ENCODE results near the gene KIAA1210.
A peak's percentile ranks its signal among the peaks of the same experiment; 100 is the strongest.

Gene KIAA1210

DNA sequence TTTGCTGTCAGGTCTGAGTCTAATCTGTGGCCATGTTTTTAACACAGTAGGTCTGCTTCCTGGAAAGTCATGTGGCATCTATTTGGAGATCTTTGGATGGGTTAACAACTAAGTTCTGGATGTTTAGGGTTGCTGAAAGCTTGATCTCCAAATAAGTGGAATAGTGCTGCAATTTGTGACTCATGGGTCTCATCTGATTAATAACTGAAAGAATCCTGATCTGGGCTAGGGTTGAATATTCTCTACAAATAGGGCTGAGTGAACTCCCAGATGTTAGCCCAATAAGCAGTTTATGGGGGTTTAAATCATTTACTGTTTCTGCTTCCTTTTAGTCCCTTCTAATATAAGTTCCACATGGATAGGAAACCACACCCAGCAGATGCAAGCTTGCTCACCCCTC is 31.7 kb downstream of the KIAA1210 start:
- no peak overlapping the region for H3K27ac ChIP-seq (ENCODE audit: poor library complexity, severe bottlenecking)
- DNase-seq (ENCODE audit: low spot score), result no peak

DNA sequence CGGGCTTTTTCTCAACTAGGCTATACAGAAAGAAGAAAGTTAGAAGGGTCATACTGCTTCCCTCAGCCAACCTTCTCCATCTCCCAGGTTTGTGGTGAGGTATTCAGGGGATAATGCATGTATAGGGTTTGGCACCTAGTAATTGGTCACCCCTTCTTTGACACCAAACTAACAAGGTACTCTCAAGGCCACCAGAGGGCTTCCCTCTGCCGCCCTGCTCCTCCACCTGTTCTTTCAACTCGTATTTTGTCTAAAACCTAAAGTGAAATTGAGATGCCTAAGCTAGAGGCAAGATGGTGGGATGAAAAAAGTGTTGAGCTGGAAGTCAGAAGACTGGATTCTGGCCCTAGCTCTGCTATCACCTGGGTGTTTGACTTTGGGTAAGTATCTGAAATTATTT is 32.8 kb downstream of the KIAA1210 start:
- DNase-seq (ENCODE audit: low spot score) (no peak), ATAC-seq (ENCODE audit: low read depth) (no peak)
- Histone ChIP-seq H3K27me3 (ENCODE audit: insufficient read depth, poor library complexity, severe bottlenecking) (no peaks in the 10 kb centered on the region), H3K9me3 (ENCODE audit: severe bottlenecking) (no peaks in the 10 kb centered on the region), H3K36me3 (ENCODE audit: low read depth) (no peaks in the 10 kb centered on the region), H3K4me3 (ENCODE audit: severe bottlenecking) (no peak overlapping the region), H3K4me1 (ENCODE audit: insufficient read depth, poor library complexity, severe bottlenecking) (no peaks in the 10 kb centered on the region), H3K27ac (ENCODE audit: poor library complexity, severe bottlenecking) (no peak overlapping the region)
- TF ChIP-seq, protein P1, sequence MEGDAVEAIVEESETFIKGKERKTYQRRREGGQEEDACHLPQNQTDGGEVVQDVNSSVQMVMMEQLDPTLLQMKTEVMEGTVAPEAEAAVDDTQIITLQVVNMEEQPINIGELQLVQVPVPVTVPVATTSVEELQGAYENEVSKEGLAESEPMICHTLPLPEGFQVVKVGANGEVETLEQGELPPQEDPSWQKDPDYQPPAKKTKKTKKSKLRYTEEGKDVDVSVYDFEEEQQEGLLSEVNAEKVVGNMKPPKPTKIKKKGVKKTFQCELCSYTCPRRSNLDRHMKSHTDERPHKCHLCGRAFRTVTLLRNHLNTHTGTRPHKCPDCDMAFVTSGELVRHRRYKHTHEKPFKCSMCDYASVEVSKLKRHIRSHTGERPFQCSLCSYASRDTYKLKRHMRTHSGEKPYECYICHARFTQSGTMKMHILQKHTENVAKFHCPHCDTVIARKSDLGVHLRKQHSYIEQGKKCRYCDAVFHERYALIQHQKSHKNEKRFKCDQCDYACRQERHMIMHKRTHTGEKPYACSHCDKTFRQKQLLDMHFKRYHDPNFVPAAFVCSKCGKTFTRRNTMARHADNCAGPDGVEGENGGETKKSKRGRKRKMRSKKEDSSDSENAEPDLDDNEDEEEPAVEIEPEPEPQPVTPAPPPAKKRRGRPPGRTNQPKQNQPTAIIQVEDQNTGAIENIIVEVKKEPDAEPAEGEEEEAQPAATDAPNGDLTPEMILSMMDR (IDR thresholded peaks at IDR 0.05; ENCODE audit: poor library complexity, severe bottlenecking), result no peak

More for the DNA sequence above, 31.7 kb downstream of the KIAA1210 start:
- H3K36me3 ChIP-seq (ENCODE audit: low read depth), result no peaks in the 10 kb centered on the region
- TF ChIP-seq, protein P1 (IDR thresholded peaks at IDR 0.05; ENCODE audit: poor library complexity, severe bottlenecking), result no peak
- H3K4me3 ChIP-seq (ENCODE audit: severe bottlenecking), result no peak overlapping the region
- no peaks in the 10 kb centered on the region for H3K27me3 ChIP-seq (ENCODE audit: insufficient read depth, poor library complexity, severe bottlenecking)
- no peaks in the 10 kb centered on the region for H3K4me1 ChIP-seq (ENCODE audit: insufficient read depth, poor library complexity, severe bottlenecking)
- no peak for ATAC-seq (ENCODE audit: low read depth)
- no peaks in the 10 kb centered on the region for H3K9me3 ChIP-seq (ENCODE audit: severe bottlenecking)

DNA sequence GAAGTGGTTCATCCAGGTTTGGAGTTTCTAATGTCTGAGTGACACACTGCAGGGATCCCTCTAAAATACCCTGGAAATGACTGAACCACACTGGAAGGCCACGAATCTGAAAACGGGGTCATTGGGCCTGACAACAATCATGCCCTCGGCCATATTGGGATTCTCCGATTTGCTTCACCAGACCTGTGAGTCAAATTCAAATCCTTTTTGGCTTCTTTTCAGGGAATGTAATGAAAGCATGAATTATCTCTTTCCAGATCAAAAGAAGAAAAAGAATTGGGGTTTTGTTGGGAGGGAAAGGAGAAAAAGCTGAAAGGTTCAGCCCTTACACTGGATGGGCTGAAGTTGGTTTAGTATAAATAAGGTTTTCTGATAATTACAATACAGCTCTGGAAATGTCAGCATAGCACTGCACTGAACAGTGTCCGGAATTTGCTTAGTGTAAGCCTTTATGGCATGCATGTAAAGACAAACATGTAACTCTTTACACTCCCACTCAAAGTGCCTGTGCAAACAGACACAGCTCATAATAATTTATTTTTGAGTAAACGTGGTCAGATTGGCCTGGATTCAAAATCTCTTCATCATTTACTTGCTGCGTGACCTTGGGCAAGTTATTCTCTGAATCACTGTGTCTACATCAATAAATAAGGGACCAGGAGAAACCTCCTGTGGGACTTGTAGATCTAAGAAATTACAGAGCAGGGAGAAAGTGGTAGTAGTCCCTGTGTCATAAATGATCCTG is 33.4 kb downstream of the KIAA1210 start:
- no peaks in the 10 kb centered on the region for H3K9me3 ChIP-seq (ENCODE audit: severe bottlenecking)
- H3K4me1 ChIP-seq (ENCODE audit: insufficient read depth, poor library complexity, severe bottlenecking), result no peaks in the 10 kb centered on the region
- DNase-seq (ENCODE audit: low spot score) (no peak), ATAC-seq (ENCODE audit: low read depth) (peak; percentile 68)
- H3K27me3 ChIP-seq (ENCODE audit: insufficient read depth, poor library complexity, severe bottlenecking), result no peaks in the 10 kb centered on the region
- no peak overlapping the region for H3K27ac ChIP-seq (ENCODE audit: poor library complexity, severe bottlenecking)
- no peaks in the 10 kb centered on the region for H3K36me3 ChIP-seq (ENCODE audit: low read depth)
- H3K4me3 ChIP-seq (ENCODE audit: severe bottlenecking), result no peak overlapping the region
- TF ChIP-seq, protein P1 (IDR thresholded peaks at IDR 0.05; ENCODE audit: poor library complexity, severe bottlenecking), result no peak

DNA sequence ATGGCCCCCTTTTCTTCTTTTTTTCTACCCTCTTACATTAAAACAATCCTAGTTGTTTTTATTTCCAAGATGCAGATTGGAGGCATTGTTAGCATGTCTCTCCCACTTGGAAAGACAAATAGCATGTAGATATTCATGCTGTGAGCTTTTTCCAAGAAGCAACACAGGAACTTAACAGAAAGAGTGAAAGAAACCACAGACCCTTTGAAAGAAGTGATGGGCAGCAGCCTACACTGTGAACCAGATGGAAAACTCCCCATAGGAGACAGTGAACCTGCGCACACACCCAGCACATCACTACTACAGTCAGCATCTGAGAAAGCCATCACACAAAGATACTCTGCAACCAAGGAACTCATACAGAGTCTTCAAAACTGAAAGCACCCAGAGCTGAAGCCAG is 37.0 kb downstream of the KIAA1210 start:
- DNase-seq (ENCODE audit: low spot score) (no peak), ATAC-seq (ENCODE audit: low read depth) (no peak)
- no peak overlapping the region for H3K27ac ChIP-seq (ENCODE audit: poor library complexity, severe bottlenecking)
- no peaks in the 10 kb centered on the region for H3K36me3 ChIP-seq (ENCODE audit: low read depth)
- H3K4me1 ChIP-seq (ENCODE audit: insufficient read depth, poor library complexity, severe bottlenecking), result no peaks in the 10 kb centered on the region
- H3K27me3 ChIP-seq (ENCODE audit: insufficient read depth, poor library complexity, severe bottlenecking), result no peaks in the 10 kb centered on the region
- H3K4me3 ChIP-seq (ENCODE audit: severe bottlenecking), result no peak overlapping the region
- TF ChIP-seq, protein P1 (IDR thresholded peaks at IDR 0.05; ENCODE audit: poor library complexity, severe bottlenecking), result no peak
- no peaks in the 10 kb centered on the region for H3K9me3 ChIP-seq (ENCODE audit: severe bottlenecking)

DNA sequence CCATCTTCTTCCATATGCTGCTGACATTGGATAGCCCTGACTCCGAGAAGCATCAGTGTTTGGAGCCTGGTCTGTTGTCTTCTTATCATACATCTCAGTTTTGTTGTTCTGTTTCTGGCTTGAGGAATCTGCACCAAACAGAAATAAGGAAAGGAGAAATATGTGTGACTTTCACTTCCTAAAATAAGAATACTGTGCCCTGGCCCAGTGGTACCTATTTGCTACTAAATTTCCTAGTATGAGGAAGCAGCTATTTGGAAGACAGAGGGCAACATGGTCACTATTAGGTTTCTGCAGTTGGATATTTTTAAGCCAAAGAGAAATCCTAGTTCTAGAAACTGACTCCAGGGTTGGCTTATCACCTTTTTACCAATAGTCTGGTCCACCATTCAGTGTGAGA is 38.0 kb downstream of the KIAA1210 start:
- ATAC-seq (ENCODE audit: low read depth) (no peak), DNase-seq (ENCODE audit: low spot score) (no peak)
- no peak overlapping the region for H3K4me3 ChIP-seq (ENCODE audit: severe bottlenecking)
- H3K27ac ChIP-seq (ENCODE audit: poor library complexity, severe bottlenecking), result no peak overlapping the region
- H3K36me3 ChIP-seq (ENCODE audit: low read depth), result no peaks in the 10 kb centered on the region
- no peaks in the 10 kb centered on the region for H3K27me3 ChIP-seq (ENCODE audit: insufficient read depth, poor library complexity, severe bottlenecking)
- H3K9me3 ChIP-seq (ENCODE audit: severe bottlenecking), result no peaks in the 10 kb centered on the region
- TF ChIP-seq, protein P1 (IDR thresholded peaks at IDR 0.05; ENCODE audit: poor library complexity, severe bottlenecking), result no peak
- no peaks in the 10 kb centered on the region for H3K4me1 ChIP-seq (ENCODE audit: insufficient read depth, poor library complexity, severe bottlenecking)
